A673 (cell line): ENCODE data around the gene HDAC4. TPM values are rescaled to one million over a fixed set of nuclear protein-coding genes. Genes with fewer than 3 reads are reported as not detected.

Source experiments
- BruUV-seq: library from RNA; stranded (reverse); fragments of 400-500 nt; replicated peaks from 2 replicates; lab custom pipeline; 2021; lab: Mats Ljungman, UMichigan
- CTCF ChIA-PET: fragments of 300-600 bp; sonication (Branson Sonifier 250); formaldehyde crosslinking; loops from one replicate; lab custom pipeline; 2022; ENCODE audit warnings: antibody characterized with exemption; lab: Charles Lee
- POLR2A ChIA-PET: fragments of 300-600 bp; sonication (Branson Sonifier 250); formaldehyde crosslinking; loops from one replicate; lab custom pipeline; 2022; ENCODE audit warnings: antibody characterized with exemption; ENCODE audit not compliant: low non-redundant PET; lab: Charles Lee
- DNase-seq: peaks from one replicate; pipeline ENCODE4 v3.0.0-alpha.2; 2015; ENCODE audit warnings: low spot score
- H3K27ac ChIP-seq: fragments of 200-600 bp; sonication (generic); 2 replicates; pipeline ENCODE4 v1.5.1; 2016; ENCODE audit warnings: mixed run types, low read depth, mild to moderate bottlenecking, mixed read lengths, antibody characterized with exemption, low read length; ENCODE audit not compliant: poor library complexity, severe bottlenecking
- H3K27me3 ChIP-seq: fragments of 200-600 bp; sonication (generic); replicated peaks from 2 replicates; pipeline ENCODE4 v1.6.1; 2017; ENCODE audit warnings: mixed run types, low read depth, mild to moderate bottlenecking, mixed read lengths, antibody characterized with exemption, low read length; ENCODE audit not compliant: insufficient read depth, poor library complexity
- H3K36me3 ChIP-seq: fragments of 200-600 bp; sonication (generic); 2 replicates; pipeline ENCODE4 v1.6.1; 2016; ENCODE audit warnings: mixed run types, mild to moderate bottlenecking, mixed read lengths, antibody characterized with exemption, low read length; ENCODE audit not compliant: insufficient read depth, poor library complexity, severe bottlenecking
- H3K4me1 ChIP-seq: fragments of 200-600 bp; sonication (generic); 2 replicates; pipeline ENCODE4 v1.6.1; 2017; ENCODE audit warnings: mixed run types, mild to moderate bottlenecking, mixed read lengths, antibody characterized with exemption, low read length; ENCODE audit not compliant: insufficient read depth, poor library complexity, severe bottlenecking
- H3K4me3 ChIP-seq: fragments of 200-600 bp; sonication (generic); 2 replicates; pipeline ENCODE4 v1.5.1; 2016; ENCODE audit warnings: low read depth, mixed run types, mild to moderate bottlenecking, mixed read lengths, low read length; ENCODE audit not compliant: poor library complexity, severe bottlenecking
- H3K9me3 ChIP-seq: fragments of 200-600 bp; sonication (generic); 2 replicates; pipeline ENCODE4 v1.6.1; 2016; ENCODE audit warnings: mixed run types, low read depth, mild to moderate bottlenecking, mixed read lengths, antibody characterized with exemption, low read length; ENCODE audit not compliant: poor library complexity, severe bottlenecking
- EZH2 ChIP-seq: fragments of 200-600 bp; sonication (generic); IDR thresholded peaks from 2 replicates; pipeline ENCODE4 v1.6.1; 2017; ENCODE audit warnings: borderline replicate concordance, low read depth, mild to moderate bottlenecking, mixed read lengths, antibody characterized with exemption, low read length; ENCODE audit not compliant: poor library complexity, severe bottlenecking
- intact Hi-C: fragments of 100-400 bp; cut with micrococcal nuclease; formaldehyde crosslinking; loops from one replicate; pipeline ENCODE4 v1.10.0; 2022; ENCODE audit not compliant: unreplicated experiment
- total RNA-seq: library from RNA; stranded (reverse); gene quantifications from 2 replicates; pipeline ENCODE4 v1.2.3, GENCODE V29; 2021
- TF ChIP-seq, protein P1 (sequence below): fragments of 300-800, 200-600 bp; sonication (generic); conservative IDR thresholded peaks from 2 replicates; pipeline ENCODE4 v1.5.1; 2017; ENCODE audit warnings: low read depth, mild to moderate bottlenecking, antibody characterized with exemption, low read length, moderate library complexity, mixed read lengths

Gene HDAC4
- total RNA-seq, 1 experiment from 2014 or later, result 40.0 TPM

DNA sequence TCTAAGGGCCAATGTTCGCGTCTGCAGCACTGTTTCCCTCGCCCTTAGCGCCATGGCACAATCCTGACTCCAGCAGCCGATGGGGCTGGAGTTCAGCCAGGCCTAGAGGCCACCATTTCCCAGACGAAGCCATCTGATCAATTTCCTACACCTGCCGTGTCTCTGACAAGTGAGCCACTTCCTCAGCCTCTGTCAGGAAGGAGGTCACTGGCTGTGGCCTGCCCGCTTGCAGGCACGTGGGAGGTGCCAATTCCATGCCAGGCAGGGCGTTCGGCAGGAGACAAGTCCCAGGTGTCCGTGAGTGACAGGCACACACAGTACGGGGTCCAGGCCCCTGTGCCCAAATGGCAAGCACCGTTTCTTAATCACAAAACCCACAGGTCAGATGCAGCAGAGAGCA, 318.4 kb downstream of the HDAC4 start:
- no peak for TF ChIP-seq EZH2
- TF ChIP-seq, protein P1, sequence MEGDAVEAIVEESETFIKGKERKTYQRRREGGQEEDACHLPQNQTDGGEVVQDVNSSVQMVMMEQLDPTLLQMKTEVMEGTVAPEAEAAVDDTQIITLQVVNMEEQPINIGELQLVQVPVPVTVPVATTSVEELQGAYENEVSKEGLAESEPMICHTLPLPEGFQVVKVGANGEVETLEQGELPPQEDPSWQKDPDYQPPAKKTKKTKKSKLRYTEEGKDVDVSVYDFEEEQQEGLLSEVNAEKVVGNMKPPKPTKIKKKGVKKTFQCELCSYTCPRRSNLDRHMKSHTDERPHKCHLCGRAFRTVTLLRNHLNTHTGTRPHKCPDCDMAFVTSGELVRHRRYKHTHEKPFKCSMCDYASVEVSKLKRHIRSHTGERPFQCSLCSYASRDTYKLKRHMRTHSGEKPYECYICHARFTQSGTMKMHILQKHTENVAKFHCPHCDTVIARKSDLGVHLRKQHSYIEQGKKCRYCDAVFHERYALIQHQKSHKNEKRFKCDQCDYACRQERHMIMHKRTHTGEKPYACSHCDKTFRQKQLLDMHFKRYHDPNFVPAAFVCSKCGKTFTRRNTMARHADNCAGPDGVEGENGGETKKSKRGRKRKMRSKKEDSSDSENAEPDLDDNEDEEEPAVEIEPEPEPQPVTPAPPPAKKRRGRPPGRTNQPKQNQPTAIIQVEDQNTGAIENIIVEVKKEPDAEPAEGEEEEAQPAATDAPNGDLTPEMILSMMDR, result no peak
- intact Hi-C loops, result no loop called here
- Histone ChIP-seq H3K36me3 (no peaks in the 10 kb centered on the region), H3K4me1 (no peaks in the 10 kb centered on the region), H3K27me3 (no peaks in the 10 kb centered on the region), H3K4me3 (no peak overlapping the region), H3K9me3 (no peaks in the 10 kb centered on the region), H3K27ac (no peak overlapping the region)
- DNase-seq, result no peak
- no TSS peak for BruUV-seq
- CTCF ChIA-PET, result no interaction called here
- POLR2A ChIA-PET, result no interaction called here

DNA sequence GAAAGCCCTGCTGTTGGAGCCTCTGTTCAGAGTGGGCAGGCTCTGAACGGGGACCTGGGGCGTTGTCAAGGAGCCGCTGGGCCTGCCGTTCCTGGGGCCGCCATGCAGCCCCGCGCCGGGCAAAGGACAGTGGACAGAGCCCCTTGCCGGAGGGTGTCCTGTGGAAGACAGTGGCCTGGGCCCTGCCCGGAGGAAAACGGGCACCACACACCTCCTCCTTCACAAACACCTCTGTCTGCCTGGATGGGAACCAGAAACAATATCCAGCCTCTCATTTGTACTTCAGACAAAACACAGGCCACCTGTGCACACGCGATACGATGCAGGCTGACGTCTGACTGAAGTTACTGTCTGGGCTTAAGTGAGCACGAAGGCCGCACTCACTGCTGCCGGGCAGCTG, 319.2 kb downstream of the HDAC4 start:
- POLR2A ChIA-PET, result no interaction called here
- H3K4me3 ChIP-seq, result no peak overlapping the region
- no TSS peak for BruUV-seq
- H3K36me3 ChIP-seq, result no peaks in the 10 kb centered on the region
- H3K27ac ChIP-seq, result no peak overlapping the region
- no peak for DNase-seq
- CTCF ChIA-PET, result no interaction called here
- no peaks in the 10 kb centered on the region for H3K4me1 ChIP-seq
- H3K9me3 ChIP-seq, result no peaks in the 10 kb centered on the region
- no peak for TF ChIP-seq EZH2
- TF ChIP-seq, protein P1, result no peak
- intact Hi-C loops, result no loop called here
- H3K27me3 ChIP-seq, result no peaks in the 10 kb centered on the region

DNA sequence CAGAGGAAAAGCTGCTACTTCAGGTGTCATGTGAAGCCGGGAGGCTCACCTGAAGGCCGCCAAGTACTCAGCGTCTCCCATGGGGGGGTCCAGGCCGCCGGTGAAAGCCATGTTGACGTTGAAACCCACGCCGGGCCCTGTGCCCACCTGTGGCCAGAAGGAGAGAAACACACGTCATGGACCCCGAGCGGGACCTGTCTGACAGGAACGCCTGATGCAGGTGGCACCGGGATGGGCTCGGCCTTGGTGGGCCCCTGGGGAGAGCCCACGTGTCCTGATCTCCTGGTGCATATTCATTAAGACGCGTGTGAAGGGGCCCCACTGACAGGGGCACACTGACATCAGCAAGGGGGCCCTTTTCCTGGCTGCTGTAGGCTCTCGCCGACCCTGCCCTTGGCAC, 319.8 kb downstream of the HDAC4 start:
- CTCF ChIA-PET, result no interaction called here
- POLR2A ChIA-PET, result no interaction called here

More for the DNA sequence above, 319.8 kb downstream of the HDAC4 start:
- TF ChIP-seq, protein P1, result no peak
- no peak for TF ChIP-seq EZH2
- Histone ChIP-seq H3K36me3 (no peaks in the 10 kb centered on the region), H3K9me3 (no peaks in the 10 kb centered on the region), H3K4me1 (no peaks in the 10 kb centered on the region), H3K27ac (no peak overlapping the region), H3K27me3 (no peaks in the 10 kb centered on the region), H3K4me3 (no peak overlapping the region)
- BruUV-seq, result no TSS peak
- intact Hi-C loops, result no loop called here
- DNase-seq, result no peak
